GM12864 (cell line): ENCODE results near the gene WHAMM.

Experiments used
- DNase-seq: peaks from one replicate; pipeline ENCODE4 v3.0.0-alpha.2; 2011; ENCODE audit warnings: low read depth
- H3K4me3 ChIP-seq: 2 replicates; pipeline ENCODE4 v1.5.1; 2011; ENCODE audit warnings: mild to moderate bottlenecking, low read depth, low read length, control low read depth
- TF ChIP-seq, protein P1 (sequence below): IDR thresholded peaks from 2 replicates; pipeline ENCODE4 v1.5.1; 2011; ENCODE audit warnings: low read depth, mild to moderate bottlenecking, moderate library complexity, low read length, control low read depth, inconsistent platforms; ENCODE audit errors: missing control alignments

The WHAMM gene

GRCh38 chr15:82849556-82850512 lies 40.4 kb downstream of the WHAMM start:
- peak; percentile 49 for DNase-seq
- no peak overlapping the region for H3K4me3 ChIP-seq
- TF ChIP-seq, protein P1, sequence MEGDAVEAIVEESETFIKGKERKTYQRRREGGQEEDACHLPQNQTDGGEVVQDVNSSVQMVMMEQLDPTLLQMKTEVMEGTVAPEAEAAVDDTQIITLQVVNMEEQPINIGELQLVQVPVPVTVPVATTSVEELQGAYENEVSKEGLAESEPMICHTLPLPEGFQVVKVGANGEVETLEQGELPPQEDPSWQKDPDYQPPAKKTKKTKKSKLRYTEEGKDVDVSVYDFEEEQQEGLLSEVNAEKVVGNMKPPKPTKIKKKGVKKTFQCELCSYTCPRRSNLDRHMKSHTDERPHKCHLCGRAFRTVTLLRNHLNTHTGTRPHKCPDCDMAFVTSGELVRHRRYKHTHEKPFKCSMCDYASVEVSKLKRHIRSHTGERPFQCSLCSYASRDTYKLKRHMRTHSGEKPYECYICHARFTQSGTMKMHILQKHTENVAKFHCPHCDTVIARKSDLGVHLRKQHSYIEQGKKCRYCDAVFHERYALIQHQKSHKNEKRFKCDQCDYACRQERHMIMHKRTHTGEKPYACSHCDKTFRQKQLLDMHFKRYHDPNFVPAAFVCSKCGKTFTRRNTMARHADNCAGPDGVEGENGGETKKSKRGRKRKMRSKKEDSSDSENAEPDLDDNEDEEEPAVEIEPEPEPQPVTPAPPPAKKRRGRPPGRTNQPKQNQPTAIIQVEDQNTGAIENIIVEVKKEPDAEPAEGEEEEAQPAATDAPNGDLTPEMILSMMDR, result peak; percentile 77

GRCh38 chr15:82850731-82851130 lies 41.3 kb downstream of the WHAMM start:
- TF ChIP-seq, protein P1, result no peak
- H3K4me3 ChIP-seq, result no peak overlapping the region
- DNase-seq, result no peak

DNA sequence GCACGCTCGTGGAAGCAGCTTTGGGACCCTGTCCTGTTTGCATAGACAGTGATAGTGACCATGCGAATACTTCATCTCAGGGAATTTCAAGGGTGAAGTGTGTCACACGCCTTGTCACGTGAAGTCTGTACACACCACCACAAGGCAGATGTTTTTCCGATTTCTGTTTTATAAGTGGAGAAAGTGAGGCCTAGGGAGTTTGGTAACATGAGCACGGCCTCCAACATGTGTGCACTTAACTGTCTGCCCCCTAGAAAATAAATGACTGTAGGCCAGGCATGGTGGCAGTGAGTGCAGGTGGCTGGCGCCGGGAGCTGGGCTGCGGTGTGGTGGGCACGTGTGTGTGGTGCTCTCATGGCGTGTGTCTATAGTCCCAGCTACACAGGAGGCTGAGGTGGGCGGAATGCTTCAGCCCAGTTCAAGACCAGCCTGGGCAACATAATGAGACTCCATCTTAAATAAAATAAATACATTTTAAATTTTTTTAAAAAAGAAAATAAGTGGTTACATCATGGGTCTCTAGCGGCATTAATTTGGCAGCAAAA lies 42.0 kb downstream of the WHAMM start:
- H3K4me3 ChIP-seq, result no peak overlapping the region
- TF ChIP-seq, protein P1, result no peak
- no peak for DNase-seq

- H3K4me3 ChIP-seq, result no peak overlapping the region
- TF ChIP-seq, protein P1, result no peak
- no peak for DNase-seq
Observed at GRCh38 chr15:82851981-82852511, 42.6 kb downstream of the WHAMM start.

DNA sequence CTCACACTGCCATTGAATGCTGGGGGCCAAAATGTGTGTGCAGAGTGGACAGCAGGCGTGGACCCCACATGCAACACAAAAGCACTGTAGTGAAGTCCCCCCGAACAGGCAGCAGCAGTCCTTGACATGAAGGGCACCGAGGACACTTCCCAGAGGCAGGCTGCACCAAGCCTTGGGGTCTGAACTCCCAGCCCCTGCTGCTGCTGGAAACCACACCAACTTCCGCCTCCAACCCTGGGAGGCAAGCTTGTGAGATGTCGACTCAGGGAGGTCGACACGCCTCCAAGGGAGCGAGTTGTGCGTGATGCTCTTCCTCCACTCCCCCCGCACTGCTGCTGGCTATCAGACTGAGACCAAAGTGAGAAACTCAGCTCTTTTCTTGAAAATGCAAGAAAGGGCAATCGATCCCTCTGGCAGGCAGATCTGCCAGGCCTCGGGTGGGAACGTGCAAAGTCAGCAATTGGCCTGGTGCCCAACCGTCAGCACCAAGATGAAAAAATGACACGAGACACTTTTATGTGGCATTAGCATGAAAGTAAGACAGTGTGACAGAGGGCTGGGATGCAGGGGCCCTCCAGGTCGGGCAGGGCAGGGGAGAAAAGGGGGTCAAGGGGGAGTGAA lies 43.6 kb downstream of the WHAMM start:
- H3K4me3 ChIP-seq, result no peak overlapping the region
- DNase-seq, result no peak
- TF ChIP-seq, protein P1, result no peak

DNA sequence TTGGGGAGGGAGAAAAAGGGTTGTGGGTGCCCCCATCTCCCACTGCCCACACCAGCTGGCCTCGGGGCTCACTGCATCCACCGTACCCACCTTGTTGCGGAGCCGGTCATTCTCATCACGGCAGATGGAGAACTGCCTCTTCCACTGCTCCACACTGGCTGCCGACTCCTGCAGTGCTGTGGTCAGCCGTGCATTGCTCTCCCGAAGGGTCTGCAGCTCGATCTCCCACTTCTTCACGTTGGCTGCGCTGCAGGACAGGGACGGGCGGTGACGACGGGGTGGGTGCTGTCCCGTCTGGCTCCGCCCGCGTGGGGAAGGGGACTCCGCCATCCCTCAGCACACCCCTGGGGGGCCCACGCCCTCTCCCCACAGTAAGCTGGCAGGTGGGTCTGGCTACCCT lies 45.1 kb downstream of the WHAMM start:
- TF ChIP-seq, protein P1, result no peak
- no peak overlapping the region for H3K4me3 ChIP-seq
- DNase-seq, result no peak
